ENCODE measurements around the gene TM2D3.
"Not testable (repeated sequence)": the region's sequence is repeated elsewhere in the genome, so short reads cannot be mapped to it uniquely, and the experiment has no call there.

Gene TM2D3

DNA sequence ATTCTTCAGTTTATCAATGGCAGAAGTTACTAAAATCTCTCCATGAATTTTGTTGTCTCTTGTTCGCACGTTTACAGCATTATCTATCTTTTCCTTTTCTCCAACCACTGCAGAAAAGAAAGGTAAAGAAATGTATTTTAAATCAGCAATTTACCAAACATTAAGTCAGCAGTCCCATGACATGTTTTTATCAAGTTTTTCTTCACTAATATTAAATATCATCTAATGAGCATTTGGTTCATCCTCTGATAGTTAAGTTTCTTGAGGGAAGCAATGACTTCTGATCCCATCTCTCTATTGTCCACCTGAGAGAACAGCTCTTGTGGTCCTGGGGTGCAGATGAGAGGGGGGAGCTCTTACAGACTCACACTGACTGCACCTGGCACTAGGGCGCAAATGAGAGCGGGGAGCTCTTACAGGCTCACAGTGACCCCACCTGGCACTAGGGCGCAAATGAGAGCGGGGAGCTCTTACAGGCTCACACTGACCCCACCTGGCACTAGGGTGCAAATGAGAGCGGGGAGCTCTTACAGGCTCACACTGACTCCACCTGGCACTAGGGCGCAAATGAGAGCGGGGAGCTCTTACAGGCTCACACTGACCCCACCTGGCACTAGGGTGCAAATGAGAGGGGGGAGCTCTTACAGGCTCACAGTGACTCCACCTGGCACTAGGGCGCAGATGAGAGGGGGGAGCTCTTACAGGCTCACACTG lies 2.6 kb upstream of the TM2D3 start:
- not testable (repeated sequence) for DNase-seq

DNA sequence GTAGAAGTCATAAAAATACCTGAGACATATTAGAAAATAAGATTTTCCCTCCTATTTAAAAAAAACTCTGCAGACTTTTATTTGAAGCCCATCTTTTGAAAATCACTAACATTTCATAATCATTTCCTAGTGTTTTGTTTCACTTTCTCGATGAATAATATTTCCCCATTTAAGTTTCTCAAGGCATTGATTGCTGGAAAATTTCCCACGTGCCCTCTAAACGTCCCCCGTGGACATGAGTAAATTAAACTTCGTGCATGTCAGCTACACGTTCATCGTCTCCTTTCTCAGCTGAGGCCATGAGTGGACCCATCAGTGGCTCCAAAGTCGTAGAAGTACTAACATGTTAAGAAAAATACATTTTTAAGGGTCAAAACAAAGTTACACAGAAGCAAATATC lies 2.0 kb upstream of the TM2D3 start:
- no peak for DNase-seq

DNA sequence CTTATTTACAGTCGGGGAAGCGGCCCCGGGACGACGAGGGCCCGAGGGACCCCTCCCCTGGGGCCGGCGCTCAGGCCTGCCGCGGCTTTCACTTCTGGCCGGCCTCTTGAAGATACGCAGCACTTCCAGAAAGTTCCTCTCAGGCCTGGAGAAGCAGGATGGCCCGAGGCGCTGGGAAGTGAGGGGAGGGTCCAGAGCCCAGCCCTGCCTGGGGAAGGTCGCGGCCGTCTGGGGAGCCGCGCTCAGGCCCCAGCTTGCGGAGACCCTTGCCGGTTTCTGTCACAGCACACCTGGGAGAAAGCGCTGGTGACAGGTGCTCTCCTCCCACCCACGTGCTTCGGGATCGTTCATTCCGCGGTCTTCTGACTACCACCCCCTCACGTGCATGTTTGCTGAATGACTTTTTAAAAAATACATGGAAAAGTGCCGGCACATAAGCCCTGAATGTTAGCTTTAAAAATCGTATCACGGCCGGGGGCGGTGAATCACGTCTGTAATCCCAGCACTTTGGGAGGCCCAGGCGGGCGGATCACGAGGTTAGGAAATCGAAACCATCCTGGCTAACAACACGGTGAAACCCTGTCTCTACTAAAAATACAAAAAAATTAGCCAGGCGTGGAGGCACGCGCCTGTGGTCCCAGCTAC lies 727 bp upstream of the TM2D3 start:
- no peak for DNase-seq

DNA sequence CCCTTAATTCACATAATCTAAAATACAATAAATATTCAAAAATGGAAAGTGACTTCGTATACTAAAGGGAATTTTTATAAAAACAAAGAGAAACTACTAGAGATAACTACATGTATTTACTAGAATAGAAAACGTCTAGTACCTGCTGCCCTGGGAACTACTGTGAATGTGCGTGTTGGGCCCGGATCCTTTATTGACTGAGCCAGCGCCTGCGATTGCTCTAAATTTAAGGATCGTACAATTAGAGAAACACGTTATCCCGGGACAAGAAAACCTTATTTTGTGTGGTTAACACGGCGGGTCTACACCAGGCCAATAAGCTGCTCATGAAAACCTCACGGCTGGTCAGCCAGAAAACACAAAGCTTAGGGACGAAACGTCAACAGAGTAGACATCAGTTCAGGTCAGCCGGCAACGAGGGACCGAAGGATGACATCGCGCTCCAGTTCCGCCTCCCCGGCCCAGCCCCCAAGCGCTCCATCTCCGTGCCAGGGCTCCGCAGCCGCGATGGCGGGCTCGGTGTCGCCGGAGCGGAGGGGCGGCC lies 555 bp downstream of the TM2D3 start:
- peak; percentile 43 to 88 for DNase-seq

DNA sequence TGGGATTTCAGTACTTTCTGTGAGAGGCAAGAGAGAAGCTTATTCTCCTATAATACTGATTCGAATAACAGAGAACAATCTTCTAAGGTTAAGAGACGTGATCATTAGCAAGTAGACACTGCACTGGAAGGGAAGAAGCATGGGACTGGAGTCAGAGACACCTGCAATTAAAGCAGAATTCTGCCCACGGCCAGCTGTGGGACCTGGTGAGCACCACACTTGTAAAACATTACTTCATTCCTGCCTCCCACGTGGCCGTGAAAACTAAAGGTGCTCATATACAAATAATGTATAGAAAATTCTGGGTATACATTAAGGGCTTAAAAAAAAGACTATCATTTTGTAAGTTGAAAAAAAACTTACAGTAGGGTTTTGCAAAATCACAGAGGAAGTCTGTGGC lies 2.0 kb downstream of the TM2D3 start:
- DNase-seq: no peak

DNA sequence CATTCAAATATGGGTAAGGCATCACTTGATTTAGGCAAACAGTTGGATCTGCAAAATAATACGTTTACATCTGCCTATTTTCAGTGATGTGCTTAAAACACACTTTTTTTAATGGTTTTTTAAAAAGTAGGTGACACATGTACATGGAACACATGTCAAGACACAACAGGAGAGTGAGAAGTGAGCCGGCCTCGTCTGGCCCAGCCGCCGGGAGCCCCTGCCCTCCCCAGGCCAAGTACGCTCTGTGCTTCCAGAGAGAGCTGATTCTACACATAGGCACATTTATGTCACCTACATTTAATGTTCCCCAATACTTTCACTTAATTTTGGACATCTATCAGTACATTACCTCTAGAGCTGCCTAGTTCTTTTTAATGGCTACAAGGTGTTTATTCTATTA lies 3.8 kb downstream of the TM2D3 start:
- DNase-seq: no peak

DNA sequence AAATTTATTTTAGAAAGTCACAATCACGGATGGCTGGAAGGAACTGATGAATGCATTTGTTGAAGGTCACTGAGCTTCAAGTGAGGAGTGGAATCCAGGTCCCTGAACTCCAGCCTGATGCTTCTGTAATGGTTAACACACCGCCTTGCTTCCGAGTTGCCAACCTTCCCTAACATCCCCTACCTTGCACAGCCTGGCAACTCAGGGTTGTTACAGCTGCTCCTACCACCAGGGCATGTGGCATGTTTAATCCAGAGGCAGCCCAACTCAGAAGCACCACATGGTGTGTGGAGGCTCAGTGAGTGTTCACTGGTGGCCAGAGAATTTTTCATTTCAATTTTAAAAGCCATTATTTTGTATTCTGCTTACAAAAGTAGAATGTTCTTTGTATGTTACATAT lies 4.9 kb downstream of the TM2D3 start:
- DNase-seq: no peak

DNA sequence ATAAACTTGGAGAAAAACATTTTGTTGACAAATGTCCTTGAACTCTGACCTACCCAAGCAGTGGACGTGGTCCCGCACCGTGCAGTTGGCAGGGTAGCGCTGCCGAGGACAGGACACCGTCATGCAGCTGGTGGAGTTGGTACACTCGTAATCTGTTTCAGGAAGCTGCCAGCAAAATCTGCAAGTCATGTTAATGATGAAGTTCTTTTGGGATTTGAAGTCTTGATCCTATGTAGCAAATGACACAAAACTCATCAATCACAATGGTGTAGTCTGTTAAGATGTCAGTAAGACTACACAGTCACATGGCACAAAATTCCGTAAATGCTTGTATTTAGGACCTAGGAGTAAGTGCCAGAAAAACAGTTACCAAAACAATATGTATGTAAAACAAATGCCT lies 5.5 kb downstream of the TM2D3 start:
- DNase-seq: no peak

DNA sequence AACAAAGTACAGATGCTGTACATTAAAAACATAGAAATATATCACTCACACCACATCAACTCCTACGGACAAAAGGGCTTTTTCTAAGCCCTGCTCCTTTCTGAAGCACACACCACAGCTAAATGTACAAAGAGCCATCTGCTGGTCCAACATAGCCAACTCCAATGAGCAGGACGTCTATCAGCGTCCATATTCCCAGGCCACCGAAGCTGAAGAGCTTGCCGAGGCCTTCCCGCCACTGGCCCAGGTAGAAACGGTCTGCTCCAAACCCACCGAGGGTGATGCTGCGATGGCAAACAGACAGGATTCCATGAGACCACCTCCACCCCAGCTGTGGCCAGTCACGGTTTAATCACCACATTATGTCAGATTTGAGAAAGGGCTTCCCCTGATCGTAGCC lies 9.8 kb downstream of the TM2D3 start:
- no peak for DNase-seq

DNA sequence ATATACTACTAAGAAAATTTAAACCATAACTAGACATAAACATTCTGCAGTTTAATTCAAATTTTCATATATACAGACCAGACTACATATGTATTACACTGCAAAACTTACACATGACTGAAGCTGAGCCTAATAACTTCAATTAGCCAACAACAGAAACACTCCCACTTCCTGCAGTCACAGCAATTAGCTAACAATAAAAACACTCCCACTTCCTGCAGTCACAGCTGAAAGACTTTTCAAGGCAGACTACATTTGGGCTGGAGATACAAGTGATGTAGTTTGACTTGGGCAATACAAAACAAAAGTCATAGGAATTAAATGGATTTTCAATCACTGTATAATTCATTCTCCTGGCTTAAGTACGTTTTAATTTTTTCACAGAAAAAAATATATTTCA lies 10.3 kb downstream of the TM2D3 start:
- DNase-seq: peak in 1 of 2 donors; percentile 89

DNA sequence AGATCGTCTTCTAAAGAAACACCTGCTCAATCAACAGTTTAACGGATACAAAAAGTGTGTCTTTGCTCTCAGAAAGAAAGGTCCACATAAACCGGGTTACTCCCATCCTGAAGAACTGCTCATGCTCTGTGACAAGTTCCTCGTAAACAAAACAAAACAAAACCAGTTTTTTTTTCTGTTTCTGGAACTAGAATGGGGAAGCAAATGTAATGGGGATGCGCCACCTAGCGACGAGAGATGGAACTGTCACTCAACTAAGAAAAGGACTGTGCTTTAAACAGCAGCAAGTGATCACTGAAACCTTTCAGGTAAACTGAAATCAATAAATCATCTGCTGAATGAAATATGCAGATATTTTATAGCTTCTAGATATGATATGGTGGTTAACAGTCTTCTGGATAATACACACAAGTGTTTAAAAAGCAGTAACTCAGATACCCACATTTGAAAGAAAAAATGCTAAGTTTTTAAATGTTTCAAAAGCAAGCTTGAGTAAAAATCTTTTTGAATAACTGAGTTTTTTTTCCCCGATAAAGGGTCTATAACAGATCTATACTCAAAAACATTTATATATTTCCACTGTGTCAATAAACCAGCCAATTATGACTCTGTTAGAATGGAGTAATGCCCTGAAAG lies 10.9 kb downstream of the TM2D3 start:
- DNase-seq: peak; percentile 29 to 90

DNA sequence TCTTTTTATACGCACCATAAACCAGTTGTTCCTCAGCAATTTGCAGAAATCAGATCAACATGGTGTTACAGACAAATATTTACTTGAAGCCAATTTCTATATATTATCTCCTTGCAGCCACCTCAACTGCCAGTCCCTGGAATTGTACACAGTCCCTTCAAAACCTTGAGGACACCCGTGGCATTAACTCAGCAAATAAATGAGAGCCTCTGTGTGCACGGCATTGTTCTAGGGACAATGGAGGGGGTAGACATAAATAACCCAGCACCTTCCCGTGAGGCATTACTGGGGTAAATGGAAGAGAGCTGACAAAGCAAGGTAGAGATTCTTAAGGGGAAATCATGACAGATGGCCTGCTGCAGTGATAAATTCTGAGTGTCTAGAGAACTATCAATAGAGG lies 12.5 kb downstream of the TM2D3 start:
- DNase-seq: no peak

DNA sequence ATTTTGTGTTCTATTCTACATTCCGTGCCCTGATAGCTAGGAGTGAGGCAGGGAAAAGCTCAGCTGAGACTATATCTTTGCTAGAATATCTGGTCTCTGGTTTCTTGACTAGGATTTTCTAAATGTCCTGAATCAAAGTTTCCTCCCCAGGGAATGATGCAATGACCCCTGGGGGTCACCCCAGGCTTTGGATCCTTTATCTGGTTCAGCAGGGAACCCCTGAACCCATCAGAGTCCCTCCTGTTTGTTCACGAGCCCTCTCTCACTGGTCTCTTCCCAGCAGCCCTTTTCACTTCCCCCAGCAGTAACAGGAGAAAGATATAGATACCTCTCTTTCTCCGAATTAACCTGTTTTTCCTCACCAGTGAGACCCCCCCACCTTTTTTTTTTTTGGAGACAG lies 14.3 kb downstream of the TM2D3 start:
- no peak for DNase-seq

DNA sequence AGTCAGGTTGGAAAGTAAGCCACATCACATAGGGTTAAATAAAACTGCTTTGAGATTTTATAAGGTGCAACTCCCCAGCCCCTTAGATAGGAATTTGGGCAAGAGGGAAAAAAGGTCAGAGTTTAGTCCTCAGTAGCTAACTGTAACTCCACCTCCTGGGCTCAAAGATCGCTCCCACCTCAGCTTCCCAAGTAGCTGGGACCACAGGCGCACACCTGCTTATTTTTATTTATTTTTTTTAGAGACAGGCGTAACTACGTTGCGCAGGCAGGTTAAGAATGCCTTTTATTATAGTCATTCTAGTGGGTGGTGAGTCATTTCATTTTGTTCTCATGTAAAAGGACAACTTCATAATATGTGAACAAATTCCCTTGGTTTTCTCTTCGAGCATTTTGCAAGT lies 14.7 kb downstream of the TM2D3 start:
- no peak for DNase-seq

DNA sequence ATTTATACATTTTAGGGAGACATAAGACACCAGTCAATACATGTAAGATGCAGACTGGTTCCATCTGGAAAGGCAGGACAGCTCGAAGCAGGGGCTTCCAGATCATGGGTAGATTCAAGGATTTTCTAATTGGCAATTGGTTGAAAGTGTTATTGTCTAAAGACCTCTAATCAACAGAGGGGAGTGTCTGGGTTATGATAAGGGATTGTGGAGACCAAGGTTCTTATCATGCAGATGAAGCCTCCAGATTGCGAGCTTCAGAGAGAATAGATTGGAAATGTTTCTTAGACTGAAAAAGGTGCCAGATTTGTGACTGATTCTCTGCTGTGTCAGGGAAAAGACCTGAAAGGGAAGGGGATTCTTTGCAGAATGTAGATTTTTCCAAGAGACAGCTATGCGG lies 15.1 kb downstream of the TM2D3 start:
- DNase-seq: no peak

DNA sequence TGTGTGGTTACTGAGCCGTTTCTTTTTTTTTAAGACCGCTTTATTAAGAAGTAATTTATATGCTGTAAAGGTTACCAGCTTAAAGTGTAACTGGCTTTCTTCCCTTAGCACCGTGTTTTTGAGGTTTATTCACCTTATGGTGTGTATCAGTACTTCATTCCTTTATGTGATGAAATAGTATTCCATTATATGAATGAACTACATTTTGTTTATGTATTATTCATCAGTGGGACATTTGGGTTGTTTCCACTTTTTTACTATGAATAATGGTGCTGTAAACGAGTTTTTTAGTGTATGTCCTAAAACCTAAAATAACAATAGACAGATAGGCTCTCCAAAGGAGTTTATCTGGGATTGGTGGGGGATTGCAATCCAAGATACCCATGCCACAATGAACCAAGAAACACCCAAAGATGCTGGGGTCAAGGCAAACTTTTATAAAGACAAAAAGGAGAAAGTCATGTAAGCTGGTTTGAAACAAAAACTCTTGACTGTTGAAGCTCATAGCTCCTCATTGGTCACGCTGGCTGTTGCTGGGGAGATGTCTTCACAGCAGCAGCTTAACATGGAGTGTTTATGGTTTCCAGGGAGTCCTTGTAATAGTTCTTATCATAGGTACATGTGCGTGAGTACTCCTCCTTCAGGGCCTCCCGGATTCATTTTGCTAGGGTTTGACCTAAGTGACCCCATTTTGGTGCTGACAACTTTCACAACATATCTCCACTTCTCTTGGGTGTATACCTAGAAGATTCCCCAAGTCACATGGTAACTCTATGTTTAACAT lies 16.0 kb downstream of the TM2D3 start:
- no peak for DNase-seq

DNA sequence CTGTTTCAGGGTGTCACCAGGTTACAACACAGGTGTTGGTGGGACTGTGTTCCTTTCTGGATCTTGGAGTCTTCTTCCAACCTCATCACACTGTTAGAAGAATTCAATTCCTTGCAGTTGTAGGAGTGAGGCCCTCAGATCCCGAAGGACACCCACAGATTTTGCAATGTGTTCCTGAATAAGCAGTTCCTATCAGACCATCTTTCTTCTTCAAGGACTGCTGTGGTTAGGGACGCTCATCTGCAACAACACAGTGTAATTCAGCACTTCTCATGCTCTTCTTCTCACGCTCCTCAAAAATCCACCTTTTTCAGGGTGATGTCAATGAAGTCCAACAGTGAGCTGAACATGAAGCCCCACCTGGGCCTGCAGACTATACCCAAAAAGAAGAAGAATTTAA lies 18.8 kb downstream of the TM2D3 start:
- no peak for DNase-seq

DNA sequence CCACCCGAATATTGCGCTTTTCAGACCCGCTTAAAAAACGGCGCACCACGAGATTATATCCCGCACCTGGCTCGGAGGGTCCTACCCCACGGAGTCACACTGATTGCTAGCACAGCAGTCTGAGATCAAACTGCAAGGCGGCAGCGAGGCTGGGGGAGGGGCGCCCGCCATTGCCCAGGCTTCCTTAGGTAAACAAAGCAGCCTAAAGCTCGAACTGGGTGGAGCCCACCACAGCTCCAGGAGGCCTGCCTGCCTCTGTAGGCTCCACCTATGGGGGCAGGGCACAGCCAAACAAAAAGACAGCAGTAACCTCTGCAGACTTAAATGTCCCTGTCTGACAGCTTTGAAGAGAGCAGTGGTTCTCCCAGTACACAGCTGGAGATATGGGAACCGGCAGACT lies 25.5 kb downstream of the TM2D3 start:
- DNase-seq: not testable (repeated sequence)

DNA sequence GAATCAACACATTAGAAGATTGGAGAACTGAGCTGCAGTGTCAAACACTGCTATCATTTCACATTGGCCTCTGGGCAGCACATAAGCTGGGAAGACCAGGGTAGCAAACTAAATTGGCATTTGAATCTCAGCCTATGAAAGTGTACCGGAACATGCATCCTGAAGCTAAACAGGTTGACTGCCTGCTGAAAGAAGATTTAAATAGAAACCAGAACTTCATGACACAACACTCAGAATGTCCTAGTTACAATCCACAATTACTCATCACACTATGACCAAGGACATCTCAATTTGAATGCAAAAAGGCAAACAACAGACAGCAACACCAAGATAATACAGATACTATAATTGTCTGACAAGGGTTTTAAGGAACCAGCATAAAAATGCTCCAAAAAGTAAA lies 26.2 kb downstream of the TM2D3 start:
- DNase-seq: peak in 1 of 2 donors; percentile 35

DNA sequence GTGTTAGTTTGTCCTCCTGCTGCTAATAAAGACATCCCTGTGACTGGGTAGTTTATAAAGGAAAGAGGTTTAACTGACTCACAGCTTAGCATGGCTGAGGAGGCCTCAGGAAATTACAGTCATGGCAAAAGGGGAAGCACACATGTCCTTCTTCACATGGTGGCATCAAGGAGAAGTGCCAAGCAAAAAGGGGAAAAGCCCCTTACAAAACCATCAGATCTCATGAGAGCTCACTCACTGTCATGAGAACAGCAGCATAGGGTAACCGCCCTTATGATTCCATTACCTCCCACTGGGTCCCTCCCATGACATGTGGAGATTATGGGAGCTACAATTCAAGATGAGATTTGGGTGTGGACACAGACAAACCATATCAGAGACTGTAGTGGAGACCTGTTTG lies 27.0 kb downstream of the TM2D3 start:
- peak in 1 of 2 donors; percentile 90 for DNase-seq

DNA sequence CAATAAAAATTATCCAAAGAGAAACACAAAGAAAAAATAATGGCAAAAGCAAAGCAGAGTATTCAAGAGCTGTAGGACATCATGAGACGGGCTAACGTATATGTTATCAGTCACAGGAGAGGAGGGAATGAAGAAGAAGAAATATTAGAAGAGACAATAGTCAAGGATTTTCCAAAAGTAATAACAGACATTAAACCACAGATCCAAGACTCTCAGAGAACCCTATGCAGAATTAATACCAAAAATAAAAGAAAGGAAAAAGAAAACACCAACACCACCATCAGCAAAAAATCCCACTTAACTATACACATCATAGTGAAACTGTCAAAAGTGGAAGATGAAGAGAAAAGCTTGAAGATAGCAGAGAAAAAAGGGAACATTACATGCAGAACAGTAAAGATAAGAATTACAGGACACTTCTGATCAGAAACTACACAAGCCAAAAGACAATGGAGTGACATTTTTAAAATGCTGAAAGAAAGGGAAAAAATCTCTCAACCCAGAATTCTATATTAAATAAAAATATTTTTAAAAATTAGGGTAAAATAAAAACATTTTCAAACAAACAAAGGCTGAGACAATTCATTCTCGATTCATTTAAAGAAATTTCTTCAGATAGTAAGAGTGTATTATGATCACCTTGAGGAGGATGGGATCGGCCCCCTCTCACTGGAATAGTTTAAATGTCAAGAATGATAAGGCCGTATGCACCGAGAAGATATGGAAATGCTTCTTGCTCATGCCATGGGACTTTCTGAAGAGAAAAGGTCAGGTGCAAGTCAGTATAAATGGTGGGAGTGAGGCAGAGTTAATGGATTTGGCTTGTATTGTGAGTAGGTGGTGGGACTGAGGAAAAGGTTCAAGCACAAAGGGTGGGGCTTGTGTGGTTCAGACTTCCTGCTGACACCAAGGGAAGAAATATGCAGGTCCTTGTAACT lies 28.5 kb downstream of the TM2D3 start:
- DNase-seq: no peak

DNA sequence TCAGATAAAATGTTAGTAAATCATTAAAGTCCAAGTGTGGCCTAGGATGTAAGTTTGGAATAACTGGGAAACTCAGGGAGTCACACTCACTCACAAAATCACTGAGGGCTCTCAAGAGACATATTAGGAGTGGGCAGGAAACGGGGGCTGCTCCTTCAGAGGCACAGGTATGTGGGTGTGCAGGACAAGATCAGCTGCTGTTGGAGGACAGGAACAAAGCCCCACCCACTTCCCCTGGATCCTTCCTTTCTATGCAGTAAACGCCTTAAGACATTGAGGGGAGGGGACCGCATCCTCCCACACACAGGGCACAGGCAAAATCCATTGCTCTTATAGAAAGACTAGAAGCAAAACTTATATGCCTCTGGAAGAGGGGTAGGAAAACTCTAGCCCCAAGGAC lies 30.2 kb downstream of the TM2D3 start:
- DNase-seq: no peak
